Lower leg skin (tissue), 4 donors: ENCODE measurements around the gene CNTN4. TPM values are rescaled to one million over a fixed set of nuclear protein-coding genes. Genes with fewer than 3 reads are reported as not detected.

Experiments used
- DNase-seq, 2 donors: peaks; one replicate each; pipeline ENCODE4 v3.0.0-alpha.2; 2019; ENCODE audit warnings: low spot score in 2 of 2
- H3K4me3 ChIP-seq: fragments of 200-600 bp; sonication (generic); 2 replicates; pipeline ENCODE4 v1.5.1; 2017; ENCODE audit warnings: mild to moderate bottlenecking, low read depth; ENCODE audit not compliant: poor library complexity, severe bottlenecking
- CTCF ChIP-seq, 3 donors: fragments of 450-650 bp; IDR thresholded peaks; one replicate each; pipeline ENCODE4 v1.5.1; 2016; ENCODE audit warnings: antibody characterized with exemption in 3 of 3, mild to moderate bottlenecking in 3 of 3, moderate library complexity in 2 of 3
- POLR2A ChIP-seq, 2 donors: fragments of 450-650 bp; IDR thresholded peaks; one replicate each; pipeline ENCODE4 v1.6.1; 2016 to 2017; ENCODE audit warnings: antibody characterized with exemption in 2 of 2, mild to moderate bottlenecking in 1 of 2, moderate library complexity in 1 of 2
- WGBS, 2 donors: methylation state at CpG; one replicate each; pipeline ENCODE4 v1.1.5; 2018; 5-methylcytosine and 5-hydroxymethylcytosine counted together
- intact Hi-C: fragments of 100-400 bp; cut with DNase I; formaldehyde crosslinking; loops from one replicate; pipeline ENCODE4 v1.15.0; 2023; ENCODE audit warnings: low total_unique reads
- total RNA-seq, 4 donors: library from RNA; depleted of rRNA; stranded (reverse); fragments of >200 nt; gene quantifications; one replicate each; pipeline ENCODE4 v1.1.0, GENCODE V29; 2016

CNTN4 gene
- total RNA-seq, 4 donors from 2014 or later, result 1.8 to 6.1 (median 2.6) TPM

- WGBS, 2 donors, result 70 to 81% methylated on average over 1 of the region's 1 CpG
Measured at GRCh38 chr3:2661078-2661477, 562.4 kb downstream of the CNTN4 start.

GRCh38 chr3:2677501-2677900 lies 578.8 kb downstream of the CNTN4 start:
- 89 to 90% methylated on average over 2 of the region's 2 CpGs for WGBS, 2 donors
- intact Hi-C loops, result no loop called here
- no peak for DNase-seq
- no peak for TF ChIP-seq CTCF (IDR thresholded peaks at IDR 0.05)
- TF ChIP-seq POLR2A (IDR thresholded peaks at IDR 0.05), result no peak
- H3K4me3 ChIP-seq, result no peak overlapping the region

More at GRCh38 chr3:2661078-2661477, 562.4 kb downstream of the CNTN4 start:
- TF ChIP-seq CTCF (IDR thresholded peaks at IDR 0.05) (no peak), POLR2A (IDR thresholded peaks at IDR 0.05) (no peak)
- no peak overlapping the region for H3K4me3 ChIP-seq
- DNase-seq, result no peak
- intact Hi-C loops, result no loop called here

- H3K4me3 ChIP-seq, result no peak overlapping the region
- DNase-seq, result no peak
- TF ChIP-seq CTCF (IDR thresholded peaks at IDR 0.05), result no peak
- TF ChIP-seq POLR2A (IDR thresholded peaks at IDR 0.05), result no peak
- intact Hi-C loops, result no loop called here
- 84 to 91% methylated on average over 5 of the region's 5 CpGs for WGBS, 2 donors
Measured at GRCh38 chr3:2680236-2680635, 581.6 kb downstream of the CNTN4 start.

GRCh38 chr3:2684046-2684445 lies 585.4 kb downstream of the CNTN4 start:
- no peak for DNase-seq
- intact Hi-C loops, result no loop called here
- TF ChIP-seq CTCF (IDR thresholded peaks at IDR 0.05), result no peak
- no peak for TF ChIP-seq POLR2A (IDR thresholded peaks at IDR 0.05)
- H3K4me3 ChIP-seq, result no peak overlapping the region

GRCh38 chr3:2686816-2687502 lies 588.3 kb downstream of the CNTN4 start:
- intact Hi-C loops, result no loop called here
- H3K4me3 ChIP-seq, result no peak overlapping the region
- TF ChIP-seq CTCF (IDR thresholded peaks at IDR 0.05) (no peak), POLR2A (IDR thresholded peaks at IDR 0.05) (no peak)
- 68 to 75% methylated on average over 4 of the region's 4 CpGs for WGBS, 2 donors
- no peak for DNase-seq

- no peak overlapping the region for H3K4me3 ChIP-seq
- WGBS, 2 donors, result 82 to 88% methylated on average over 2 of the region's 2 CpGs
- TF ChIP-seq POLR2A (IDR thresholded peaks at IDR 0.05) (no peak), CTCF (IDR thresholded peaks at IDR 0.05) (no peak)
- intact Hi-C loops, result no loop called here
- no peak for DNase-seq
Measured at GRCh38 chr3:2697589-2697988, 598.9 kb downstream of the CNTN4 start.
